G401.6 (cell line): ENCODE results near the gene P2RY8.
"Not testable (repeated sequence)": the region's sequence is repeated elsewhere in the genome, so short reads cannot be mapped to it uniquely, and the experiment has no call there.

Experiments used
- FAIRE-seq: peaks from 2 replicates; lab custom pipeline; 2012; peaks lifted over from hg19 to GRCh38; lab: Jason Lieb, UNC

The P2RY8 gene

GRCh38 chrX:1518512-1518911 lies 18.5 kb downstream of the P2RY8 start:
- FAIRE-seq = no peak

- FAIRE-seq = no peak
Observed at GRCh38 chrX:1516596-1517104, 20.3 kb downstream of the P2RY8 start.

GRCh38 chrX:1511829-1512228 lies 25.2 kb downstream of the P2RY8 start:
- no peak for FAIRE-seq

GRCh38 chrX:1511150-1511549 lies 25.8 kb downstream of the P2RY8 start:
- no peak for FAIRE-seq

GRCh38 chrX:1507511-1508463 lies 29.2 kb downstream of the P2RY8 start:
- no peak for FAIRE-seq

GRCh38 chrX:1506916-1507315 lies 30.1 kb downstream of the P2RY8 start:
- no peak for FAIRE-seq

GRCh38 chrX:1502853-1503252 lies 34.1 kb downstream of the P2RY8 start:
- no peak for FAIRE-seq

GRCh38 chrX:1502241-1502640 lies 34.7 kb downstream of the P2RY8 start:
- FAIRE-seq = no peak

- no peak for FAIRE-seq
Observed at GRCh38 chrX:1500701-1501624, 36.0 kb downstream of the P2RY8 start.

- FAIRE-seq = no peak
Observed at GRCh38 chrX:1496076-1496475, 40.9 kb downstream of the P2RY8 start.

GRCh38 chrX:1493877-1494510 lies 43.0 kb downstream of the P2RY8 start:
- FAIRE-seq = no peak

GRCh38 chrX:1493412-1493811 lies 43.6 kb downstream of the P2RY8 start:
- no peak for FAIRE-seq

GRCh38 chrX:1492421-1493012 lies 44.5 kb downstream of the P2RY8 start:
- no peak for FAIRE-seq

GRCh38 chrX:1491851-1492349 lies 45.1 kb downstream of the P2RY8 start:
- no peak for FAIRE-seq

GRCh38 chrX:1491248-1491647 lies 45.7 kb downstream of the P2RY8 start:
- not testable (repeated sequence) for FAIRE-seq

GRCh38 chrX:1490723-1491122 lies 46.3 kb downstream of the P2RY8 start:
- FAIRE-seq = not testable (repeated sequence)

- FAIRE-seq = not testable (repeated sequence)
Observed at GRCh38 chrX:1489354-1489753, 47.6 kb downstream of the P2RY8 start.

GRCh38 chrX:1488745-1489144 lies 48.2 kb downstream of the P2RY8 start:
- FAIRE-seq = no peak

- FAIRE-seq = no peak
Observed at GRCh38 chrX:1488141-1488540, 48.8 kb downstream of the P2RY8 start.

- FAIRE-seq = no peak
Observed at GRCh38 chrX:1487401-1487800, 49.6 kb downstream of the P2RY8 start.

- FAIRE-seq = no peak
Observed at GRCh38 chrX:1486749-1487361, 50.1 kb downstream of the P2RY8 start.
